NCI-H2196 treated with DMSO at 0.1 percent for 48 hours (cell line): ENCODE measurements around the gene LAMB3.

ENCODE experiments used
- DNase-seq: peaks from one replicate; lab custom pipeline; 2025; ENCODE audit not compliant: unreplicated experiment; lab: John Stamatoyannopoulos, UW

LAMB3 gene

DNA sequence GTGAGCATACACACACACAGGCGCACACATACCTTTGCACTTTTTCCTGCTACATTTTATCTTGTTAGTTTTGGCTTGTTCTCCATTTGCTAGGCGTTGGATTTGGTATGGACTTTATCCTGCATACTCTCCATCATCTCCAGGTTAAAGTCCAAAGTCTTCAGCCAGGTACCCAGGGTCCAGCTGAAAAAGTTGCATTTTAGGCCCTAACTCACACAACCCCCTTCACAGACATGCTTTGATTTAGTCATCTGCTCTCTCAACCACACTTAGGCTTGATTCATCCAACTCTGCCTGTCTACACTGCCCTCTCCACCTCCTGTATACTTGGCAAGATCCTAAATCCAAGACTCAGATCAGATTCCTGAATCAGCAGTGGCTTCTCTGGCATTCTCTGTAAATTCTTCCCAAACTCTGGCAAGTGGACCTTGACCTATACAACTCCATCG is 10.7 kb upstream of the LAMB3 start:
- no peak for DNase-seq

DNA sequence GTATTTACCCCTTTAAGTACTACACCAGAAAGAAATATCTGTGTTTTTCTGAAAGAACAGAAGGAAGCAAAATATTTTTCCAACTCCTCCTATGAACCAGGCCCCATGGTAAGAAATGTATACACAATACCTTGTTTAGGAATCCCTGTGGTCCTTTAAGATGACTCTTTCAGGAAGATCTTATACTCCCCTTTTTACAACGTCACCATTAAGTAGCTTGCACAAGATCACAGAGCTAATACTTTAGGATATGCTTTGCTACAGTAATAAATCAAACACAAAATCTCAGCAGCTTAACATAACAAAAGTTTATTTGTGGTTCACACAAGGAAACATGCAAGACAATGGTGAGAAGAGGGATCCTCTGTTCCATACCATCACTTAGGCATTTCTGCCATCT is 8.8 kb upstream of the LAMB3 start:
- DNase-seq, result no peak

DNA sequence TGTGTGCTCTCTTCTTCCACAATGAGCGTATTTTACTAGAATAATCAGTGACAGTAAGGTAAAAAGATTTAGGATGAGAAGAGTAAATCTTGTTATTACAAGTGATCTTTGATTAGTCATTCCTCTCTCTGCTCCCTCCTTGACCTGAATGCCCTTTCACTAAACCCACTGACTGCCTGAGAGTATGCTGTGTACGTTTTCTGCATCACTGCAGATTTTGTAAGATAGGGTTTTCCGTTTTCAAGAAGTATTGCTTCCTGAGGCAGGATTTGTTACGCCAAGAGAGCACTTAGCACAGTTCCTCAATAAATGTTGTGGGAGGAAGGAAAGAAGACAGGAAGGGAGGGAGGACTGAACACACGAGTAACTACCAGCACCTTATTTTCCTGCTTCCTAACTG is 7.7 kb upstream of the LAMB3 start:
- DNase-seq, result no peak

DNA sequence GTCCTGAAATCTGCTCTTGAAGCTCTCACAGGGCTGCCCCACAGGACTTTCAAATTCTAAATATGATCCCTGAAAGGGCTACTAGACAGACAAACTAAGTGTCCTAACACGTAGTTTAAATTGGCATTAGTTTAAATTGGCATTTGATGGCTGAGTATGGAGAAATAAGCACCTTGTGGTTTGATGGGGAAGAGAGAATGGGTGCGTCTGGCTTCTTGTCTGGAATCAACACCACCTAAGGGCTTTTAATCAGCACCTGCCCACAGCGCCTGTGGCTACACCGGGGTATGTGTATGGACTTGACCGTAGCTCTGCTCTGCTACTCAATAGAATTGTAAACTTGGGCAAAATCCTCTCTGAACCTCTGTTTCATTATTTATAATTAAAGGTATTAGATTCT is 5.7 kb upstream of the LAMB3 start:
- DNase-seq, result no peak

DNA sequence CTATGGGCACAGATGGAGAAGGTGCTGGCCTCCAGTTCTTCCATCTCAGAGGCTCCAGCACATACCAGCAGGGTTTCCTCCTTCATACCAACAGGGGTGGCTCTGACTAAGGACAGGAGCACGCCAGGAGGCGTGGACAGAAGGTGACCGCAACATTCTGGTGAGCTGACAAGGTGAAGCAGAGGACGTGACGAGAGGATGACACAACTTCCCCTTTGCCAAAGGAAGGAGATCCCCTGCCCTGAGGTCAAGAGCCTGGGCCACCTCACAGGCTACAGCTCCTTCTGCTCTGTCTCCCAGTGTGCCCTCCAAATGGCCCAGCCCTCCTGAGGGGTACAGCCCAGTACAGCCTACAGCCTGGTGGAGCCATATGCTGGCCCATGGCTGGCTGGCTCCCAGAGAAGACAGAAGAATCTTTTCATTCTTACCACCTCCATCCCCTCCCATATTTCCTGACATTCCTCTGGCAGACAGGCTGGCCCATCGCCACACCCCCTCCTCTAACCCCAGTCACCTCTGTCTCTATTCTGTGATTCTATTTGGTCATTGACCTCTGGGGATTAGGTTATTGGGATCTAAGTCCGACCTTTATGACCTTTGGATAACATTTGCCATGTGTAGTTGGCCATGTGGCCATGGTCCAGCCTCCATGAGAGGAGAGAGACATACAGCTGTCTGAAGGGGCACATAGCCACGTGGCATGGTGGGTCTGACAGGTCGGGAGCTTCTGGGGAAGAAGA is 5.1 kb upstream of the LAMB3 start:
- DNase-seq, result no peak

DNA sequence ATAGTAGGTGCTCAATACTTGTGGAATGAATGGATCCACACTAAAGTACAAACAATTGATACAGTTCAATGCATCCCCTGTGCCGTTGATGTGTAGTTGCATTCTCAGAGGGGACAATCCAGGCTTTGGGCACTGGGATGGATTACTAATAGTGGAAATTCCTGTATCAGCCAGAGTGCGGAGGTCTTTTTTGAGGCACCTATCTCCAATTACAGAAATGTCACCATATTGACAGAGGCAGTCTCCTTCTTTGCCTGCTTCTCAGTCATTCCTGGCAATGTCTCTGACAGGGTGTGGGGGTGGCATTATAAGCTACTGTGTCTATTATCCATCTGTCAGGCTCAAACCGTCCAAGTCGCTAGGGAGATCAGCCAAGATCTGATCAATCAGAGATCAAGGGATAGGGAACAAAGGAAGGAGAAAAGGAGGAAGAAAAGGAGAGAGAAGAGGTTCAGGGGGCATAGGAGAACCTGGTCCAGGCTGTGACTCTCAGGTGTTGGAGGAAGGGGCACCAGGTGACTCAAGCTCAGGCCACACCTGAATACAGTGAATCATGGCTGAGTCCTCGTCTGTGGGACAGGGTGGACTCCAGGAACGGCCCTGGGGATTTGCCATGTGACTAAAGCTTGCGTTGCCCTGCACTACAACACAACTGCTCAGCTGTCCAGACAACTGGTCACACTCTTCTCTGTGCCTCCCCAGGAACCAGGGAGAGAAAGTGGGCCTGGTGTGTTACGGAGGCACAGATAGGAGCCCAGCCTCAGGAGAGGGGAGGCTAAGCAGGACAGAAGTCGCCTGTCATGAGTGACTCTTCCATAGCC is 3.4 kb upstream of the LAMB3 start:
- DNase-seq, result no peak

DNA sequence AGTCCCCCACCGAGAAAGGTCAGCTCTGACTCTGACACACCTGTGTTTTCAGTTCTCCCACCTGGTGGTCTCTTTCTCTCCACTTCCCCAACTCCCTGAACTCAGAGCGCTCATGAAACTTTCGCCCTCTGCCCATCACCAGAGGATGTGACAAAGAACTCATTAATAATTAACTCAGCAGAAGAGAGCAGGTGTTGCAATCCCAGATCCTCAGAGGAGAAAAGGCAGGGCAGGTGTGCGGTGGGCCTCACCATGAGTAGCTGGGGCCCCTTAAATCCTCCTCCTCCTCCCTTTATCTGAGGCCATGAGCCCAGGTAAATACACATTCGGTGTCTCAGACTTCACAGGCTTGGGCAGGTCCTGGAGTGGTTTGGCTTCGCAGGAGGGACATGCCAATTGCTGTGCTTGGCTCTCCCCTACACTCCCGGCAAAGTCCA is 1.7 kb upstream of the LAMB3 start:
- DNase-seq, result no peak

DNA sequence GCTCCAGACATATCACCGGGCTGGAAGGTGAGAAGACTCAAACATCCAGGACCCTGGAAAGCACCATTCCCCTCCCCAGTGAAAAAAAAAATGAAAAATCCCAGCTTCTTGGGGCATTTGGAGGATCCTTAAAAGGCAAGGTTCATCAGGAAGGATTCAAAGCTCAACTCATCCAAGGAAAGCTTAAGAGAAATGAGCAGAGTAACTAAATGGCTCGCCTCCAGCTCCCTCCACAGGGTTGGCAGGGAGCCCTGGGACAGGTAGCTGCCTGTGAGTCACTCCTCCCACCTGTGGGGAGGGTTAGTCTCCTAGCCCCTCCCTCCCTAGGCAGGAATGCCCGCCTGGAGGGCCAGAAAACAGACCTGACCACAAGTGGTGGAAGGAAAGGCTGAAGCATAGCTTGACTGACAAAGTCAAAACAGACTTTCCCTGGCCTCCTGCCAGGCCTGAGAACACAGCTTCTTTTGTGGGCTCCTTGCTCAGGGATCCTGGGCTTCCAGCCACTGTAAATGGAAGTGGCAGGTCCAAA is 712 bp upstream of the LAMB3 start:
- DNase-seq, result peak; percentile 78

DNA sequence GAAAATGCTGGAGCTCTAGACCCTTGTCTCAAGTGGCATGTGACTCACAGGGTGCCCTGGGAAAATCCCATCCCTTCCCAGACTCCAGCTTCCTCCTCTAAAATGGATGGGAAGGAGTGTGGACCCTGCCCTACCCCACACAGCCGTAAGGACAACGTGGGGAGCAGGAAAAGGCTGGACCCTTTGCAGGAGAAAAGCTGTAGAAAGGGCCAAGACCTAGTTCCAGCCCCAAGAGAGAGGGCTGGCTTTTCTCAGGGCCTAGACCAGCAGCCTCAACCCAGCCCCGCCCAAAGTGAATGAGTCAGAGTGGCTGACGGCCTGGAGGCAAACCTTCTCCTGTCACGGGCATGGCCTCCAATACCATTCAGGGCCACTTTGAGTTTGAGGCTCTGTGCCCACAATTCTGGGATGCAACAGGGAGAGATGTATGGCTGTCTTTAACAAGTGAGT is 1.1 kb downstream of the LAMB3 start:
- no peak for DNase-seq

DNA sequence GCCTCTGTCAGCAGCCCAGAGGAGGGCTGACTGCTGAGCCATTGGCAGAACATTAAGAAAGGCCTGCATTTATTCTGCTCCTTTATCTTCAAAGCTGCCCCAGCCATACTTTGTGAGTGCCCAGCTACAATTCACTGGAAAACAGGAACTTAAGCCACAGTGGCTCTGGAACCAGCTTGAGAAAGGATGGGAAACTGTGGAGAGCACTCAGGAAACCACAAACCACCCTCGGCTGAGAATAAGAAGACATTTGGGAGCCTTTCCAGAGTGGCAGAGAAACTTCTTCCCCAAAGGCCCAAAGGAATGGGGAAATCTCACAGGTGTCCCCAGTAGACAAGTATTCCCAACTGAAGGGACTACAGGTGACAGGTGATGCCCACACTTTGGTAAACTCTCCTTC is 1.8 kb downstream of the LAMB3 start:
- no peak for DNase-seq

DNA sequence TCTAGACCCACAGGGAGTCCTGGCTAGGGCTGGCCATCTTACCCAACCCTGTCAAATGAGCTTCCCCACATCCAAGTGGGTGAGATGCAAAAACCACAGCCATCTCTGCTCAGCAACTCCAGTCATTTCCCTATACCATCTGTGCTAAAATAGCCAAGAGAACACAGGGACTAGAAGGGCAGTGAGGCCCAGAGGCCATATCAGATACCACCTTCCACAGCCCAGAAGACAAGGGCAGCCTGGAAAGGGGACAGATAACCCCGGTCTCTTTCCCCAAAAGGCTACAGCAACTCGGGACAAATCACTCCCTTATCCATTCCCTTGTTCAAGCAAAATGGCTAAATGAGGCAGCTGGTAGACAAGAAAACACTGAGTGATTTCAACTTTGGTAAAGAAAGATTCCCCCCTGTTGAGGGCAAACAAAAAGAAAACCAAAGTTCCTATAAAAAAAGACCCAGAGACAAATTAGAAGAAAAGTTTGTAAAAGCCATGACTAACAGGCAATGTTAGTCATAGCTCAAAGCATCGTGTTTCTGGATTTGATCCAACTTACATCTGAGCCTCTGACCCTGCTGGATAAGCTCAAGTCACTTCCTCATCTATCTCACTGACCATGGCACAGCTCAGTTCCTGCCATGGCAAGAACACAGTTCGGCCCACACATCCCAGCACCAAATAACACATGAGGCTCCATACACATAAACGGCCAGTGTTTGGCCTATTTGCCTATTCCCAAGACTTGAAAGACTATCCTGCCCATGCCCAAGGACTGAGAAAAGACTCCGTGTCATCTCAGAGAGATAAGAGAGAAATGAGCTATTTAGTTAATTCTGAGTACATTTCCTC is 3.1 kb downstream of the LAMB3 start:
- DNase-seq, result no peak

DNA sequence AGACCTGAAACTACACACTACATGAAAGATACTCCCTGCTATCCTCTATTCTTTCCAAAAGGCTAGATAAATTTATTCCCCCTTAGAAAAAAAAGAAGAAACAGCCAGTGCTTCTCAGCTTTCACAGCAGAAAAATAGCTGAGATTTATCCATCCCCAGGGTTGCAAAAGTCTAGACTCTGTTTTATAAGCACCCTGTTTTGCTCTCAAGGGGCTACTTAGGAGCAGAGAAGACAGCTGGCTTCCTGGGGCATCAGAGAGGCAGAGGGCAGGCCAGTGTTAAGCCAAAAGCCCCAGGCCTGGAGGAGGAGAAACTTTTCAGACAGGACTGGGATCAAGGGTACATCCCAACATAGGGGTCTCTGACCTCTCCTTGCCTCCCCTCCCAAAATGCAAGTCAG is 3.9 kb downstream of the LAMB3 start:
- no peak for DNase-seq

DNA sequence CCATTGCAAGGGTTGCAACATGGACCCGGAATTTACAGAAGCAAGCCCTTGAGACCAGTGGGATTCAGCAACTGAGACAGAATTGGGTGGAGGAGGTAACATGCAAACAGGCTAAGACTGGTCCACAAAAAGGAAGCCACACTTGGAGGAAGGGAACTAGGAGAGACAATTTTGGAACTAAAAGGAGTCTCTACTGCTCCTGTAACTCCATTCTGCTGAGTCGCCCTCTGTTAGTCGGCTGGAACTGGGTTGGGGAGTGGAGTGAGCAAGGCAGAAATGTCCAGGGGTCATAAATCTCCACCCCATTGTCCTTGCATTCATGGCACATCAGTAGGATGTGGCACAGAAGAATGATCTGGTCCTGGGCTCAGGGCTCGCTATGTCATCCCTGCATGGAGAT is 5.1 kb downstream of the LAMB3 start:
- DNase-seq, result no peak

DNA sequence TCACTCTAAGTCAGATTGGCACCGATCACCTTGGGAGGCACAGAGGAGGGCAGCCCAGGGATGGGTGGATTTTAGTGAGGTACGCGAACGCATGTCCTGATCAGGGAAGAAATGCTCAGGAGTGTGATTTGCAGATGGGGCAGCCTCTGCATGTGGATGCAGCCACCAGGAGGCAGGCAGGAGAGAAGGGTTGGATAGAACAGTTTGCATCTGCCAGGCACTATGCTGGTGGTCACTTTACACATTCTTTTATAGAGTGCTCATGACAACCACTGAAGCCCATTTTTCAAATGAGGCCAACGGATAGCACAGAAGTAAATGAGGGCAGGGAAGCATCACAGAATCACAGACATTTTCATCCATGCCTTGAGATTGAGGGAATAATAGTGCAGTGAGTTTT is 5.7 kb downstream of the LAMB3 start:
- DNase-seq, result no peak

DNA sequence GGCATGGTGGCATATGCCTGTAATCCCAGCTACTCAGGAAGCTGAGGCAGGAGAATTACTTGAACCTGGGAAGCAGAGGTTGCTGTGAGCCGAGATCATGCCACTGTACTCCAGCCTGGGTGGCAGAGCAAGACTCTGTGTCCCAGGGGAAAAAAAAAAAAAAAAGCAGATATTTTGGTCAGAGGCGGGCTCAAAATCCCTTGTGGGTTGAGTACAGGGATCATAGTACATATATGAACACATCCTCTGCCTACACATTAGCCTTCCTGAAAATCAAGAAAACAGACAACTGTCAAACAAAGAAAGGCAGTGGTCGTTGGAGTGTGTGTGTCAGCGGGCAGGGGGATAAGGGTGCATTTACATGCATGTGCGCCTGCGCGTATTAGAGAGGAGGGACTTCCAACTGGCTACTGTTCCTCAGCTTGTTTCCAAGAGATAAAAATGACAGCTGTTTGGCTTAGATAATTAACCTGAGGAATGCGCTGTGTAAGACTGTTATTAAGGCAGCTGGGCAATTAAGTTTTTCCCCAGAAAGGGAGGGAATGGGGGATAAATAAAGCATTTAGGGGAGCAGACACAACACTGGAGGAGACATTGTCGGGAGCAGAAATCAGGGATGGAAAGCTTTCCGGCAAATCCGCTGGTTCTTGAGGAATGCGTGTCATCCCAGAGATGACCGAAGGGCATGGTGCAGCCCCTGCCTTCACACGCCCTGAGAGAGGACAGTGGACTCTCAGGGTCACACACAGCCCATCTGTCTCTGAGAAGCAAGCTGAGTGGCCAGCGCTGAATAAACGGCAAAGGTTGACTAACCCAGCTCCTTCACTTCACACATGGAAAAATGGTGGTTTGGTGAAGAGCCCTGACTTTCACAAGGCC is 6.4 kb downstream of the LAMB3 start:
- DNase-seq, result no peak

DNA sequence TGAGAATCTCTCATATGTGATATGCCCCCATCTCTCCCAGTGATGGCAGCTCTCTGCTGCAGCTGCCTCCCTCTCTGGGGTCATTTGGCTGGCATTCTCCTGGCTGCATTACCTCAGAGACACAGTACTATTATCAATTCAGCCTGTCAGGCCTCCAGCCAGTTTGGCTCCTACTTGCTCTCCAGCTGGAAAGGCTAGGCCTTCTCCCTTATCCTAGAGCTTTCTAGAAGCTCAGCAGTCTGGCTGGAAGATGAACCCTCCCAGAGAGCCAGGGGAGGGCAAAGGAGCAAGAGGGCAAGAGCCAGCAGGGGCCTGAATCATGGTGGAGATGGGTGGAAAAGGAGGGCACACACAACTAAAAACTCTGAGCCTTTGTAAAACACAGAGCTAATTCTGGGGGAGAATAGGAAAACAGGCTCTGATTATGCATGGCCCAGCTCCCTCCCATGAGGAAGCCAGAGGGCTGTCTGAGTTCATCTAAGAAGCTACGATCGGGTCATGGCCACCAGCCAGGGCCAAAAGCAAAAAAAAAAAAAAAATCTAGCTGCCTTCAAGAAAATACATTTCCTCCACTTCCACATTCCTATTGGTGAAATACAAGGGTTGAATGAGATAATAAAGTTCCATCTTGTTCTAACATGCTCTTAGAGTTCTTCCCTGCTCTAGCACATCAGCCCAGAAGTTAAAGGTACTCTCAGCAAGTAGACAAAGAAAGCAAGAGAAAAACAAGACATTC is 8.8 kb downstream of the LAMB3 start:
- no peak for DNase-seq

DNA sequence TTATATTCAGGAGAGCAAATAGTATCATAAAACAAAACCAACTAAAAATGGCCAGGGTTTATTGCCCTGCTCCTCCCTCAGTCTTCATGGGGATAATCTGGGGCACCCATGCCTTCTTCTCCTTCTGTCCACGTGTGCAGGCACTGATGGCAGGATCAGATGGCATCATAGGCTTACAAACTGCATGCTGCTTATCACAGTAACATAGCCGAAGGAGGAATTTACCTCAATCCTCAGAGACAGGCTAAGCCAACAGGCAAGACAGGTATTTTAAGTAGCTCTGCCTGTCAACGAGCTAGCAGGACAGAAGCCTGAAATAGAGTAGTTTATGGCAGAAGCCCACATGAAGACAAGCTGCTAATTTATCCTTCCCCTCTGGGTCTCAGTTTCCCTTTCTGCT is 9.4 kb downstream of the LAMB3 start:
- no peak for DNase-seq

DNA sequence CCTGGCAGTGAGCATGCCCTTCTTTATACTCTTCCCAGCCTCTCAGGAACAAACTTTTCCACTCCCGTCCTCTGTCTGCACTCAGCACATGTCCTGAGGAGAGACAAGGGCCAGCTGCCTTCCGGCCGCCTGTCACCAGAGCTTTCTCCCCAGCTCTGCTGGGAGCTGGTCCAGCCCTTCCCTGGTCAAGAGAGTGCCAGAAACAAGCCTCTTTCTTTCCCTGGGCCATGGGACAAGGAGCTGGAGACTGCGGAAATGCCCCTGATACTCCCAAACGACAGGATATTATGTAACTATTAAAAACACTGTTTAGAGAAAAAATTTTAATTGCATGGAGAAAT is 10.4 kb downstream of the LAMB3 start:
- DNase-seq, result no peak

DNA sequence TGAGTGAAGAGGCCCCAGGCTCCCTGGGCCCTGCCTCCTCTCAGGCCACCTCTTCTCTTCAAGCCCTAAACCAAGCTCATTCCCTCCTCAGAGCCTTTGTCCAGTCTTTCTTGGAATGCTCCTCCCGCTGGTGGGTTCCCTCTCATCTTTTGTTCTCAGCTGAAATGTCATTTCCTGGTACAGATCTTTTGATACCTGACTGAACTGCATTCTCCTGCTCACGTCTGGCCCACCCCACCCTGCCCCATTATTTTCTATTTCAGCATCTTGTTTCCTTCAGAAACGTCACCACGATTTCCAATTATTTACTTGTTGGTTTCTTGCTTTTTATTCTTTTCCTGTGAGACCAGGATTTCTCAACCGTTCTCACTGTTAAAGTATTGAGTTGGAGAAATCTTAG is 16.4 kb downstream of the LAMB3 start:
- no peak for DNase-seq
